GM21576 (cell line): ENCODE results near the gene ATXN7L1.
"Not testable (repeated sequence)": the region's sequence is repeated elsewhere in the genome, so short reads cannot be mapped to it uniquely, and the experiment has no call there.

Experiments
- ATAC-seq: cut with Tn5 transposase; IDR thresholded peaks from one replicate; pipeline ENCODE4 v1.9.1; 2021; ENCODE audit warnings: mild to moderate bottlenecking, moderate library complexity; ENCODE audit not compliant: unreplicated experiment

Gene ATXN7L1

DNA sequence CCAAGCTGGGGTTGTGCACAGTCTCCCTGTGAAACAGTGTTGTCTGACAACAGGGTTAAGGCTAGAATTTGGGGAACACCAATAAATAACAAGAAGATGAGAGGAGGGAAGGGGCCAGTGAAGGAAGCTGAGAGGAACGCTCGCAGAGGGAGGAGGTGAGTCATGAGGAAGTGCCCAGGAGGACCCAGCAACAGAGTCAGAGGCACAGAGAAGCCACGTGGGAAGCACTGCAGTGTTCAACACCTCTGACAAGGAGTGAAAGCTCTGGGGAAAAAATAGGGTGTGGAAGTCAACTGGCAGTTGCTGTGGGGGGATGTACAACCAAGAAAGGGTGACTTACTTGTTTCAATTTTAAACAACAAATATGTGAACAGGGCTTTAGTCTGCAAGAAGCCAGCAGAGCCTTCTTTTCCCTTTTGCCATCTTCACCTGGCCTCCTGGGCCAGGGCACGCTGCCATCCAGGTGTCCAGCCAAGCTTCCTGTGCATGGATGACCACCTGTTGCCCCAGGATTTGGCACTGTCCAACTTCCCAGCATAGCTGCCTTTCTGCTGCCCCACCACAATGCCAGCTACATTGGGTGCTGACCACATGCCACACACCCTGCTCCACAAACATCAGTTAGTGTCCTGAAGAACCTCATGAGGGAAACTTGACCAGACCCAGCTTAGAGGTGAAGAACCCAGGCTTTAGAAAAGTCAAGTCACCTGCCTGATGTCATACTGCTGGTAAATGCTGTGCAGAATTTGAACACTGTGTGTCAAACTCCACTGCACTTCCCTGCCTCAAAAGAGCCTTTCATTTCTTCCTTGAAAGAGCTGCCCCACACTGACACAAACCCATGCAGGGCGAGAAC lies 69.6 kb downstream of the ATXN7L1 start:
- ATAC-seq, result peak; percentile 42

DNA sequence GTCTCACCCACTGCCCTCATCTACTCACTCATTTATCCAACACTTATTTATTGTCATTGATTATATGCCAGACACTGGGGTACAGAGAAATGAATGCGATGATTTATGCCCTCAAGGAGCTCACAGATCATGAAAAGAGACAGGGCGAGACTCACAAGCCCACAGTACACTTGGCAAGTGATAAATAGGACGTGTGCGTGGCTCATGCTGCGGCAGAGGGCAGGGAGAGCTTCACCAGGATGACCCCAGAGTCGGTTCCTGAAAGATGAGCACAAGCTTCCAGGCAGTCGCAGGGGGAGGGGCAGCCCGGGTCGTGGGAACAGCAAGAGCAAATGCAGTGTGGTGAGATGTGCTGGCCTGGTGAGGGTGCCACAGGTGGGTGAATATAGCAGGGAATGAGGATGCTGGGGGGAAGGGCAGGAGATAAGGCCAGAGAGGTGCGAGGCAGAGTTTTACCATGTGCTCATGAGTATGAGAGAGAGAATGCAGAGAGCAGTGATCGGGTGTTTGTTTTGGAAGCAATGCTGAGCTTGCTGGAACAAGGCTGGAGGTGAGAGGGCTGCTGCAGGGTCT lies 70.9 kb downstream of the ATXN7L1 start:
- ATAC-seq, result no peak

DNA sequence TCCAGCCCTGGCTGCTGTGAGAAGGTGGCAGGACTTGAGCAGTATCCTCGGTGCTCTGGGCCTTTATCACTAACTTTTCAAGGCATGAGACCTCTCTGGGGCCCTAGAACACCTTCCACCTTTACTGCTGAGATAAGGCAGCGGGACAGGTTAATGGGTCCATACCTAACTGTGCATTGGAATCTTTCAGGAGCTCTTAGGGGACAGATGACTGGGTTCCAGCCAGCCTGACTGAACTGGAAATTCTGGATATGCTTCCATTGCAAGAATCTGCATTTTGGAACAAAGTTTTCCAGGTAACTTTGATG lies 73.0 kb downstream of the ATXN7L1 start:
- ATAC-seq, result no peak

DNA sequence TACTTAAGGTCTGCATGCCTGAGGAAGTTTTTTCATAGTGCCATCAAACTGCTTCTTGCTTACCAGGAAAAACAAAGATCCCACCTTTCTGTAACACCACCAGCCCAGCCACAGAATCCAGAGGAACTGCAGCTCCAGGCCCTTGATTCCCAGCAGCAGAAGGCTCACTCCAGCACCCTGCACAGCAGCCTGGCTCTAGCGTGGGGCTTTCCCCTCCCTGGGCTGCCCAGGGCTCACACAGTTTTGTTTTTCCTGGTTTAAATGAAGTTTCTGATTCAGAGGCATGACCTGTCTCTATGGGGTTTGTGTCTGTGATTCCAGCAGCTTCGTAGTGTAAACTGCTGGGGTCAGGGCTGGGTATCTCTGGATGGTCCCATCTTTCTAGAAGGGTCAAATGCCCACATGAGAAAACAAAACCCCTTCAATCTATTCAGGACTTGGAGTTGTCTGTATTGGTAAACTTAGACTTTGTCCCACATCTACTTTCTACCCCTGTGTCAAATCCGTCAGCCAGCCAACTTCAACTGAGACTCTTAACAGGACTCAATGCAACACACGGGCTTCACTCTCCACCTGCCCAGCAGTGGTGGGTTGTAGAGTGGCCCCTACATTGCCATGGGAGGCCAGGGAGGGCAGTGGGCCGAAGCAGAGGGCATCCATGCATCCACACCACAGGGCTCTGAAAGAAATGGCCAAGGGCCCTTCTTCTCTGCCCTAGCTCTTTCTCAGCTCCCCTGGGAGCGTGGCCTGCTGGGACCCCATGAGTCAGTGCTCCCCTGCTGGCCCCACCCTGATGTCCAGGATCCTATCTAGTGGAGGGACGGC lies 73.6 kb downstream of the ATXN7L1 start:
- ATAC-seq, result no peak

DNA sequence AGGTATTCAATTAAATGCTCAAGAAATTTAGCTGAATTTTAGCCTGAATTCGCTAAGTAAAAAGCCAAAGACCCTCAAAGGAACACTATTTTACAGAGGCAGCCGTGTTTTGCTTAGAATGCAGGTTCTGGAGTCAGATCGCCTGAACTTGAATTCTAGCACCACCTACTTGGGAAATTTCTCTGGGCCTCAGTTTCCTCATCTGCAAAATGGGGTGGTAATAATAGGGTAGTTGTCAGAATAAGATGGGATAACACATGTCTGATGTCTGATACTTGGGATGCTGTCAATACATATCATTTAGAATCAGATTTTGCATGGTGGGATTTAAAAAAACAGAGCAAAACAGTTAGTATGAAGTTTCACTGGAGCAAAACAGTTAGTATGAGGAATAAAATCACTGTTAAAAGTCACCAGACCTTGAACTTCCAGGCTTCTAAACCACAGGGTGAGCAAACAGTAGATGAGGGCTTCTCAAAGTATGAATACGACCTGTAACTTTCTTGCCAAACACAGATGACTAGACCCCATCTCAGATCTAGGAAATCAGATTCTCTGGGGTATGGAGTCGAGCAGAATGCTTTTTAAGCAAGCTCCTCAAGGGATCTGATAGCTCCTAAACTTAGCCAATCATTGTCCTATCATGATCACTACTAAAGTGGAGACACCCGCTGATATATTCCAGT lies 75.4 kb downstream of the ATXN7L1 start:
- no peak for ATAC-seq

DNA sequence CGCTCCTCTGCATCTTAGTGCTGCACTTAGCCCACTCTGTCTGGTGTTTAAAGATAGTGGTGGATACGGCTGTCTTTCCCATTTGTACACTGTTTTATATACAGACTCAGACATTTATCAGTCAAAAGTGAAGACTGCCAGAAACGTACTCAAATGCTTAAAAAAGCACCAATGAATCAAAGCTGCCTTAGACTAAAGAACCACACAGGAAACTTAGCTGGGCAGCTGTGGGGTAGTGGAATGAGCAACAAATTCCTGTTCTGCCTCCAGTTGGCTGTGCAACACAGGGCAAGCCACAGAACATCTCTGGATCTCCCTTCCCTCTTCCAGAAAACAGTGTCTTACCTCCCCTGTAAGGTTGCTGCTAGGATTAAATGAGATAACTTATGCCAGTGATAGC lies 76.0 kb downstream of the ATXN7L1 start:
- ATAC-seq, result peak; percentile 64

DNA sequence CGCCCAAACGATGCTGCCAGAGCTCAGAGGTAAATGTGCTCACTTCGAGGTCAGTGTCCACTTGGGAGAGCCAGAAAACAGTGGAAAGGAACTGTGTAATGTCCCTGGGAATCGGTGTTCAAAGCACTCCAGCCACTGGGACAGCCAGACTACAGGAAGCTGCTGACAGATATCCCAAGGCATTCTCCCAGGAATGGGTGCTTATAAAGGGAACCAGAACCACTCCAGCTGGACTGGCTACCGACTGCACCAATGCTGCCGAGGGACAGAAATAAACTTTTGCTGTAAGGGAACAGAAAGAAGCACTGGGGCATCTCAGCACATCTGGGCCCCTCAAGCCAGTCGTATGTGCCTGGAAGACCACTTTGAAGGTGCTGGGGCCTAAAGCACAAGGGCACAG lies 76.7 kb downstream of the ATXN7L1 start:
- no peak for ATAC-seq

DNA sequence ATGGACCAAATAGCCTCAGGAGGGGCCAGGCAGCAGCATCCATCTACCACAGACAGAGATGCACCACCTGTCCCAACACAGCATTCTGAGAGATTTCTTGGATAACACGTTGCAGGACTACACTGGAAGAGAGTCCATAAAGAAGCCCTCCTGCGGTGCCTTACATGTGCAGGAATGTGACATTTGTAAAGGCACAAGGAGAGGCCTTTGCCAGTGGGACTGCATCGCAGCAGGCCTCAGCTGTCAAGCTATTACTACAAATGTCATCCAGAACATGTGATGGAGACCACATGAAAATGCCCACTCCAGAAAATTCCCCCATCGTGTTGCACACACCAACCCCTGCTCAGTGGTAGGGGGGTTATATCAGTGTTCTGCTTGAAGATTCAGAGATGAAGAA lies 77.4 kb downstream of the ATXN7L1 start:
- ATAC-seq, result no peak

DNA sequence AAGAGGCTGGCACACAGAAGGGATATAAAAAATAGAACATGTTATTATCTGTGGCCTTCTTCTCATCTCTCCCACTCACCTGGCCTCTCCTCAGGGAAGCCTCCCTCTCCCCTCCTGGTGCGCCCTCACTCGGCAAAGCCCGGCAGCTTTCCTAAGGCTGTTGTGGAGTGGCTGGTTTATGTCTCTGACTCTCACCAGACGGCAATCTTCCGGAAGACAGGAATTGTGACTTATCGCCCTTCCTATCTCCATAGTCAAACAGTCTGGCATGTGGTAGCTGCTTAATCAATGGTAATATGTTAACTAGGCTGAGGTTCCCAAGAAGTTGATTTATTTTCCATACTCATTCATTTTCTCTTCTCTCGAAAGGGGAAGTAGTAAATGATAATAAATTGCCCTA lies 78.7 kb downstream of the ATXN7L1 start:
- ATAC-seq, result no peak

DNA sequence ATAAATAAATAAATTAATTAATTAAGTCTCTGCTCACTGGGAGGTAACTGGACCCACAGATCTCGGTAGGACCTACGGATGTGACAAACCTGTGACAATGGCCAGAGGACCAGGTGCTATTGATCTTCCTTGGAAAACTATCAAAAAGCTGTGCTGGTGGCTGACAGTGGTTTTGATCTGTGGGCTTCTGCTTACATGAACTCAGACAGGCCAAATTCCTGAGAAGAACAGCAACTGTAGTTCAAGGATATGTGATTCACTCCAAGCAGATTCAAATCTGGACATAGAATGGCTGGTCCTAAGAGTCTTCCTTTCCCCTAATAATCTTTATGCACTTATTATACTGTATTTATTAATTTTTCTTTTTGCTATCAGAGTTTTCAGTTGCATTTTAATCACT lies 80.0 kb downstream of the ATXN7L1 start:
- no peak for ATAC-seq

DNA sequence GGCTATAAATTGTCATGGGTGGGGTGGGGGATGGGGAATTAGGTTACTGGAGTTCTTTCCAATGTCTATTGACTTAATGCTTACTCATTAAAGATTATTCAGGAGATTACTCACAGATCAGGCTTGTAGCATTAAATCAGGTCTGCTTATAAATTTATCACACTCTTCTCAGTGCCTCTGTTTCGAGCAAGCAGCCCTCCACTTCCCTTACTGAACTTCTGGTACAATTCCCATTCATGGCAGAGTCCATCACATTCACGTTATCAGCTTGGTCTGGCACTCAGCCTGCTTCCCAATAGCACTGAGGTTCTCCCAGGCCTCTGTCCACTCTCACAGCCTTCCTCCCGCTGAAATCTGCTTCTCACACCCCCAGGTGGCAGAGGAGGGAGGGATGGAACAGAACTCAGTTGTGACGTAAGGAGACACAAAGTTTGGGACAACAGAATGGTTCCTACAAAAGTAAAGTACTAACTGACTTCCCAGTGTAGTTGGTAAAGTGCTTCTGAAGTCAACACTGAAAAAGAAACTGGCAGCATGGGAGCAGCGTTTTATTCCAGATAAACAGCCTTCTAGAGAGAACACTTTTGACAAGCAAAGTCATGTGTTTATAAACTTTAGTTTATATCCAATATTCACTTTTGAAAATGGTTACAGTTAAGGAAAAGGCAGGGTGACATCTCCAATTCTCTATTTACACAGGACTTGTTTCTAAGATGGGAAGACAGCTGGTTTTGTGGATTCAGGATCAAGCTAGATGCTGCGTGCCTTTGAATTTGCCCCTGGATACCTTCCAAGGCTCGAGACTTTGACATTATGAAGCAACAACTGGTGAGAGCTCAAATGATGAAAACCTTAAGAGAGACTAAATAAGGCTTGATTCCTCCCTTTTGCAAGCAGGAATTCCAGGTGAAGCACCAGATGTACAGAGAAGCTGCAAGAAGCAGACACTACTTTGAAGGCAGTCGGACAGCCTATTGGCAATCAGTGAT lies 81.4 kb downstream of the ATXN7L1 start:
- ATAC-seq, result no peak

DNA sequence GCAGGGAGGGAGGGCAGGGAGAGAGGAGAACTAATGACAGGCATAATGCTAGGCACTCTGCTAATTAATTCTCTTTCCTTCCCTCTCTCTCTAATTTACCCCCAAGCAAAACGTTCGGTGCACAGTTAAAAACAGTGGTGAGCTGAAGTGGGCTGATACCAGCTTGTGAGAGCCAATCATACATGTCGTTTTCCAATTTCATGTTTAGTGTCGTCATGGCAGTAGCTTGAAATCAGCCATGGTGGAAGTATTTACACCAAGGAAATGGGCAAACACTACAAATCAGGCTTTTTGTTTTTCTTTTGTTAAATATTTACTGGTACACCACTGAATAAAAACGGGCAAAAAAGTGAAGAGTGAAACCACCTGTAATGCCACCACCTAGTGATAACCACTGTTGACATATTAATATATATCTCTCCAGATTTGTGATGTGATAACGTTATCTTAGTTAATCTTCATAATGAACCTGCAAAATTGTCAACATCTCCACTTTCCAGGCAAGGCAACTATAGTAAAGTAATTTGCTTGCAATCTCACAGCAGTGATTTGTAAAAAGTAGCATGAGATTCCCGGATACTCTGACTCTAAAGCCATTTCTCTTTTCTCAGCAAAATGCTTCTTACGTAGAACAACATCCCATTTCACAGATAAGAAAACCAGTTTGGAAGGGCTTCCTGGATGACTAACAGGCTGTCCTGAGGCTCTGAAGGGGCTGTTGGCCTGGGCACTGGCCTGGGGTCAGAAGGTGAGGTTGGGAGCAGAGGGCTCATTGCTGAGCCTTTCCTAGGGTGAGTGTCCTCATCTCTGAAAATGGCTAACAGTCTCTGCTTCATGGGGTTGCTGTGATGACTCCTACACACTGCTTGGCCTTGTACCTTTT lies 83.7 kb downstream of the ATXN7L1 start:
- ATAC-seq, result no peak

DNA sequence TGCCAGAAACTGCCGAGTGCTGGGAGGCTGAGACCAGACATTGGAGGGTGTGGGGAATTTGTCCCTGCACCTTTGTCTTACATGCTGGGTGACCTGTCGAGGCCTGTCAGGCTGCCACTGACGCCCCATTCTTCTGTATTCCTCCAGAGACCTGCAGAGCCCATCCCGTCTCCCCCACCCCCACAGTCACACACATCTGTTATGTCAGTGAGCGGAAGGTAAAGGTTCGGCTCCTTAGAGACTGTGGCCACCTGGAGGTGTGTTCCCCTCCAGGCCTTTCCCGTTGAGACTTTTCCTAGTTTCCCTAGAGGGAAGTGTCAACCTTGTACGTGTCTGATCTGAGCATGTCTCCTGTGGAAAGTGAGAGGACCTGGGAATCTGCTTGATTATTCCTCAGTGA lies 84.5 kb downstream of the ATXN7L1 start:
- ATAC-seq, result no peak

DNA sequence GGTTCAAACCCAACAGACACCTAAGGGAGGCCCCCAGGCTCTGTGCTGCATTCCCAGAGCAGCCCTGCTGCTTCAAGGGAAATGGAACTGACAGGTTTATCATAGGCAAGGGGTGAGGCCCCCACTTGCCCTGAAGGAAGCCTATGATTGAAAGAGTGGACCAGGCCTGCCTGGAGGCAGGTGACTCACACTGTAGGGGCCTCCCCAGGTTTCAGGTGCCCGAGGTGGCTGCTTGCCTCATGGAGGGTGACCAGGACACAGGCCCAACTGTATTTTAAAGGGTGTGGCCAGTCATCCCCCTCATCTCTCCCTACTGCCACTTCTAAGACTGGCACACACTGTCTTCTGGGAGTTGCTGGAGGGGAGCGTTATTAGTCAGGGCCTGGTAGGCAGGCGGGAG lies 85.4 kb downstream of the ATXN7L1 start:
- no peak for ATAC-seq

DNA sequence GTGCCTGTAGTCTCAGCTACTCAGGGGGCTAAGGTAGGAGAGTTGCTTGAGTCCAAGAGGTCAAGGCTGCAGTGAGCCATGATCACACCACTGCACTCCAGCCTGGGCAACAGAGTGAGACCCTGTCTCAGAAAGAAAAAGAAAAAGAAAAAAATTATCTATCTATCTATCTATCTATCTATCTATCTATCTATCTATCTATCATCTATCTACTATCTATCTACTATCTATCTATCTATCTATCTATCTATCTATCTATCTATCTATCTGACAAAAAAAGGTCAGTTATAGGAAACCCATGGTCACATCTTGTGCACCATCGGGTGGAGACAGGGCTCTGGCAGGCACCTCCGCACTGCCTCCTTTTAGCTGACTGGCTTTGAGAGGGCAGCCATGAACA lies 85.9 kb downstream of the ATXN7L1 start:
- not testable (repeated sequence) for ATAC-seq

DNA sequence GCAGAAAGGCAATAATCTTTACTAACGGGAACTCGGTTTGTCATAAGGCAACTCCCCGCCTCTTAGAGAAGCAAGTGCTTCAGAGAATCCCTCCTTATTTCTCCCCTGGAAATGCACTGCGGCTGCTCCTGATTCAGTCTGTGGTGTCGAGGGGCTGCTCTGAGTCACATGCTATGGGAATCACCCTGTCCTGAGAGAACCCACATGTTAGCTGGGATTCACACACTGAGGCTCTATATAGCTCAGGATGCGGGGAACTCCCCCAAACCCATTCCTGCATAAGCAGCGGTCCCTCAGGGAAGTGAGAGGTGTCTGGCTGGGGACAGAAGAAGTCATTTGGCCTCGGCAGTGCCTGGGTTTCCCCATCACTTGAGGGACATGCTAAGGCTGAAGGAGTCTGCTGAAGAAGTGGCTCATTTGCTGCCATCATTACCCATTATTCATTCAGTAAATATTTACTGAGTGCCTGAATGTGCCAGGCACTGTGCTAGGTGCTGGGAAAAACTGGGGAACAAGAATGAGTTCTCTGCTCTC lies 87.5 kb downstream of the ATXN7L1 start:
- no peak for ATAC-seq

DNA sequence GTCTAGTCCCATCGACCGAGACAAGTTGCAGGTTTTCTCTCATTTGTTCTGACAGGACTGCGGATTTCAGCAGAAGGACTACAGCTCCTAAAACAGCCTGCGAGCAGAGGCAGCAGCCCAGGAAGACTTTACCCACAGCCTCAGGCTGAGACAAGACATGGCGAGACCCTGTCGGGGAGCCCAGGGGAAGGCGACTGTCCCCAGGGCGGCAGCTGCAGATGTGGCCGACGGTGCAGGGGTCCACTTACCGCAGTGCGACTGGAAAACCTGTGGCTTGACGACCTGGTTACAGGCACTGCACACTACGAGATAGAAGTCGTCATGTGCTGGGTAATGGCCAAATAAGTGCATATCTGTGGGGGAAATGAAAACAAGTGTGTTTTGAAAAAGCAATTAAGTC lies 88.0 kb downstream of the ATXN7L1 start:
- ATAC-seq, result no peak

DNA sequence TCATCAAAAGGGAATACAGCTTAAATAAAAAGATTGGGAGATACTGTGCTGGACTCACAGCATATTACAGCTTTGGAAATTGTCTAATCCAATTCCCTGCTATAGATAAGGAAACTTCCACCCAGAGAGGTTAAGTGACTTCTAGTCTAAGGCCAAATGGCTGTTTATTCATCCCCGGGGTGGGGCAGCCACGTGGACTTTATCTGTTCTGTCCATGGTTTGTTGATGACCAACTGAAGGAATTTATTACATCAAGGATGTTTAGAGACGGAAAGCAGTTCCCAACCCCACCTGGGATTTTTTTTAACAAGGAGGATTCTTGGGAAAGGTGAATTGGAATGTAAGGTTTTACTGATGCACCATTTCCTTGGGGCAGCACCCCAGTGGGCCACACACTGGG lies 88.6 kb downstream of the ATXN7L1 start:
- no peak for ATAC-seq
